AG08396 (cell line): ENCODE data around the gene AP5Z1.

ENCODE experiments used
- DNase-seq: peaks from one replicate; pipeline ENCODE4 v3.0.0; 2012; ENCODE audit warnings: low spot score, mixed read lengths

Gene AP5Z1

DNA sequence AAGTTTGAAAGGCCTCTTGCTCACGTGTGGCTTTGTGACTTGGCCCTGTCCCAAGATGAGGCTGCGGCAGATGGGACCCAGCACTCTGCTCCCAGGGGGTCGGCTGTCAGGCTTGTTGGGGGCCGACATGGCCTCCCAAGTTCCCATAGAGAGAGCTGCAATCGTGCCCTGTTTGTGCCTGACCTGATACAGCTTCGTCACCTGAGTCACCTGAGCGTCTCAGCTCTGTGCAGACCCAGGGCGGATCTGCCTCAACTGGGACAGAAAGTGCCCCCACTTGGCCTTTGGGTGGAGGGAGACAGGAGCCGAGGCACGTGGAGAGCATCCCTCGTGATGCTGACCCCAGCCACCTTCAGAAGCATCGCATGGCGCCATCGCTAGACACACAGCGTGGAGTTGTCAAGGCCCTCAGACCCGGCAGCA, 64.7 kb downstream of the AP5Z1 start:
- no peak for DNase-seq
